ENCODE results near the gene RYR3. TPM values are rescaled to one million over a fixed set of nuclear protein-coding genes. Genes with fewer than 3 reads are reported as not detected.

RYR3 gene
- total and polyA plus RNA-seq, 2 donors (not counting 1 experiment from before 2014, with no cell fraction given), result 0.17 TPM; not detected in 1

DNA sequence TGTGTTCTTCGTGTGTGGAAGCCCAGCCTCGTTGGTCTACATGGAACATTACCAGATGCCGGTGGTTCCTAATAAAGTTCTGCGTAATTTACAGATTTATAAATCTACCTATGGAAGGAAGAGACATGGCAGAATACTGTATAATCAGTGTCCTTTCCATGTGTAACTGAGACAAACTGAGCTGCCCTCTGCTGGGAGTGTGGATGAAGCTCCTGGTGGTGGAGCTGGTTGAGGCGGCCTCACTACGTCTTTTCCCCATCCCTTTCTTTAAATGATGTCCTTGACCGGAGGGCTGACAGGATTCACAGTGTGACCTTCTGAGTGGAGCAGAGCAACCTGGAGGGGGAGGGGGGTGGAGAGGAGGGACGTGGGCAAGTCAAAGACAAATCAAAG, 390.5 kb downstream of the RYR3 start:
- H3K36me3 ChIP-seq (ENCODE audit: control insufficient read depth, insufficient read depth, low read length), result no peaks in the 10 kb centered on the region
- no peak overlapping the region for H2AFZ ChIP-seq (ENCODE audit: low read length)
- no peaks in the 10 kb centered on the region for H3K9me3 ChIP-seq (ENCODE audit: control insufficient read depth, insufficient read depth, low read depth, low read length)
- H3K4me3 ChIP-seq (replicated peaks in 1 of 4; ENCODE audit: control extremely low read depth in 1 of 4, insufficient read depth in 1 of 4, low read depth in 3 of 4, low read length in 4 of 4), result no peak overlapping the region
- H3K9ac ChIP-seq (ENCODE audit: insufficient read depth, low read length), result no peak overlapping the region
- no peak overlapping the region for H3K27ac ChIP-seq (ENCODE audit: insufficient read depth, low read length)
- no peaks in the 10 kb centered on the region for H4K20me1 ChIP-seq (ENCODE audit: control insufficient read depth, extremely low read depth, insufficient read depth, low read length)
- no peak for TF ChIP-seq EZH2 (IDR thresholded peaks at IDR 0.05; ENCODE audit: low read length, missing control alignments)
- TF ChIP-seq, protein P1, sequence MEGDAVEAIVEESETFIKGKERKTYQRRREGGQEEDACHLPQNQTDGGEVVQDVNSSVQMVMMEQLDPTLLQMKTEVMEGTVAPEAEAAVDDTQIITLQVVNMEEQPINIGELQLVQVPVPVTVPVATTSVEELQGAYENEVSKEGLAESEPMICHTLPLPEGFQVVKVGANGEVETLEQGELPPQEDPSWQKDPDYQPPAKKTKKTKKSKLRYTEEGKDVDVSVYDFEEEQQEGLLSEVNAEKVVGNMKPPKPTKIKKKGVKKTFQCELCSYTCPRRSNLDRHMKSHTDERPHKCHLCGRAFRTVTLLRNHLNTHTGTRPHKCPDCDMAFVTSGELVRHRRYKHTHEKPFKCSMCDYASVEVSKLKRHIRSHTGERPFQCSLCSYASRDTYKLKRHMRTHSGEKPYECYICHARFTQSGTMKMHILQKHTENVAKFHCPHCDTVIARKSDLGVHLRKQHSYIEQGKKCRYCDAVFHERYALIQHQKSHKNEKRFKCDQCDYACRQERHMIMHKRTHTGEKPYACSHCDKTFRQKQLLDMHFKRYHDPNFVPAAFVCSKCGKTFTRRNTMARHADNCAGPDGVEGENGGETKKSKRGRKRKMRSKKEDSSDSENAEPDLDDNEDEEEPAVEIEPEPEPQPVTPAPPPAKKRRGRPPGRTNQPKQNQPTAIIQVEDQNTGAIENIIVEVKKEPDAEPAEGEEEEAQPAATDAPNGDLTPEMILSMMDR (conservative IDR thresholded peaks at IDR 0.05 in 1 of 2, IDR thresholded peaks at IDR 0.05 in 1 of 2; ENCODE audit: low read depth in 1 of 2, low read length in 2 of 2), result no peak
- H3K79me2 ChIP-seq (ENCODE audit: control insufficient read depth, insufficient read depth, low read length), result no peaks in the 10 kb centered on the region
- no peaks in the 10 kb centered on the region for H3K4me1 ChIP-seq (ENCODE audit: control insufficient read depth, extremely low read depth, insufficient read depth, low read length)
- DNase-seq (ENCODE audit: low read depth in 2 of 2), result no peak
- H3K4me2 ChIP-seq (ENCODE audit: extremely low read depth, insufficient read depth, low read length), result no peak overlapping the region
- H3K27me3 ChIP-seq (ENCODE audit: control insufficient read depth, insufficient read depth, low read length), result peaks cover 9% of the 10 kb centered on the region

- no peaks in the 10 kb centered on the region for H3K27me3 ChIP-seq (ENCODE audit: control insufficient read depth, insufficient read depth, low read length)
Measured at GRCh38 chr15:33706173-33706572, 395.4 kb downstream of the RYR3 start.

GRCh38 chr15:33710748-33711147, 400.0 kb downstream of the RYR3 start:
- no peak for TF ChIP-seq EZH2 (IDR thresholded peaks at IDR 0.05; ENCODE audit: low read length, missing control alignments)
- TF ChIP-seq, protein P1 (conservative IDR thresholded peaks at IDR 0.05 in 1 of 2, IDR thresholded peaks at IDR 0.05 in 1 of 2; ENCODE audit: low read depth in 1 of 2, low read length in 2 of 2), result no peak
- Histone ChIP-seq H3K4me3 (replicated peaks in 1 of 4; ENCODE audit: control extremely low read depth in 1 of 4, insufficient read depth in 1 of 4, low read depth in 3 of 4, low read length in 4 of 4) (no peak overlapping the region), H3K27ac (ENCODE audit: insufficient read depth, low read length) (no peak overlapping the region), H3K9me3 (ENCODE audit: control insufficient read depth, insufficient read depth, low read depth, low read length) (no peaks in the 10 kb centered on the region), H4K20me1 (ENCODE audit: control insufficient read depth, extremely low read depth, insufficient read depth, low read length) (no peaks in the 10 kb centered on the region), H3K79me2 (ENCODE audit: control insufficient read depth, insufficient read depth, low read length) (no peaks in the 10 kb centered on the region), H3K27me3 (ENCODE audit: control insufficient read depth, insufficient read depth, low read length) (no peaks in the 10 kb centered on the region), H3K9ac (ENCODE audit: insufficient read depth, low read length) (no peak overlapping the region), H3K36me3 (ENCODE audit: control insufficient read depth, insufficient read depth, low read length) (no peaks in the 10 kb centered on the region), H3K4me1 (ENCODE audit: control insufficient read depth, extremely low read depth, insufficient read depth, low read length) (no peaks in the 10 kb centered on the region), H2AFZ (ENCODE audit: low read length) (no peak overlapping the region), H3K4me2 (ENCODE audit: extremely low read depth, insufficient read depth, low read length) (no peak overlapping the region)
- DNase-seq (ENCODE audit: low read depth in 2 of 2), result no peak

More at GRCh38 chr15:33706173-33706572, 395.4 kb downstream of the RYR3 start:
- Histone ChIP-seq H3K4me2 (ENCODE audit: extremely low read depth, insufficient read depth, low read length) (no peak overlapping the region), H3K36me3 (ENCODE audit: control insufficient read depth, insufficient read depth, low read length) (no peaks in the 10 kb centered on the region), H3K27ac (ENCODE audit: insufficient read depth, low read length) (no peak overlapping the region), H2AFZ (ENCODE audit: low read length) (no peak overlapping the region), H3K4me1 (ENCODE audit: control insufficient read depth, extremely low read depth, insufficient read depth, low read length) (no peaks in the 10 kb centered on the region), H3K79me2 (ENCODE audit: control insufficient read depth, insufficient read depth, low read length) (no peaks in the 10 kb centered on the region), H3K9ac (ENCODE audit: insufficient read depth, low read length) (no peak overlapping the region), H3K4me3 (replicated peaks in 1 of 4; ENCODE audit: control extremely low read depth in 1 of 4, insufficient read depth in 1 of 4, low read depth in 3 of 4, low read length in 4 of 4) (no peak overlapping the region), H4K20me1 (ENCODE audit: control insufficient read depth, extremely low read depth, insufficient read depth, low read length) (no peaks in the 10 kb centered on the region), H3K9me3 (ENCODE audit: control insufficient read depth, insufficient read depth, low read depth, low read length) (no peaks in the 10 kb centered on the region)
- no peak for DNase-seq (ENCODE audit: low read depth in 2 of 2)
- TF ChIP-seq EZH2 (IDR thresholded peaks at IDR 0.05; ENCODE audit: low read length, missing control alignments), result no peak
- TF ChIP-seq, protein P1 (conservative IDR thresholded peaks at IDR 0.05 in 1 of 2, IDR thresholded peaks at IDR 0.05 in 1 of 2; ENCODE audit: low read depth in 1 of 2, low read length in 2 of 2), result no peak
